Left renal cortex interstitium (tissue), 4 donors: Measurements from ENCODE around the gene RFLNA. TPM values are rescaled to one million over a fixed set of nuclear protein-coding genes. Genes with fewer than 3 reads are reported as not detected.
"Not testable (repeated sequence)": the region's sequence is repeated elsewhere in the genome, so short reads cannot be mapped to it uniquely, and the experiment has no call there.

Experiments used
- DNase-seq, 4 donors: peaks; one replicate each; pipeline ENCODE4 v3.0.0-alpha.2; 2013; ENCODE audit warnings: low read depth in 4 of 4, low spot score in 2 of 4, missing footprints in 1 of 4
- polyA plus RNA-seq, 4 donors: library from polyadenylated mRNA; unstranded; fragments of 120-200 nt; gene quantifications; one replicate each; pipeline ENCODE4 v1.2.1, GENCODE V29; 2013; ENCODE audit not compliant: insufficient read length in 4 of 4

The RFLNA gene
- polyA plus RNA-seq, 4 donors, result 6.4 to 10.8 (median 7.9) TPM

- DNase-seq, result no peak
These were observed 22.5 kb downstream of the RFLNA start for GRCh38 chr12:124317400-124317799.

- no peak for DNase-seq
These were observed 23.6 kb downstream of the RFLNA start for GRCh38 chr12:124318278-124319020.

- DNase-seq, result no peak
These were observed 24.6 kb downstream of the RFLNA start for GRCh38 chr12:124319368-124320050.

- no peak for DNase-seq
These were observed 26.2 kb downstream of the RFLNA start for GRCh38 chr12:124321040-124321481.

GRCh38 chr12:124321556-124322270 lies 26.8 kb downstream of the RFLNA start:
- DNase-seq, result no peak

- DNase-seq, result no peak
These were observed 27.5 kb downstream of the RFLNA start for GRCh38 chr12:124322271-124322998.

- DNase-seq, result not testable (repeated sequence)
These were observed 28.1 kb downstream of the RFLNA start for GRCh38 chr12:124322999-124323328.

- DNase-seq, result no peak
These were observed 29.1 kb downstream of the RFLNA start for GRCh38 chr12:124323771-124324530.

GRCh38 chr12:124324803-124325705 lies 30.2 kb downstream of the RFLNA start:
- no peak for DNase-seq

GRCh38 chr12:124326104-124326503 lies 31.2 kb downstream of the RFLNA start:
- DNase-seq, result no peak

- no peak for DNase-seq
These were observed 32.0 kb downstream of the RFLNA start for GRCh38 chr12:124326871-124327270.

- DNase-seq, result peak in 1 of 4 donors; percentile 32
These were observed 32.6 kb downstream of the RFLNA start for GRCh38 chr12:124327362-124328043.

GRCh38 chr12:124328116-124328515 lies 33.2 kb downstream of the RFLNA start:
- DNase-seq, result no peak

GRCh38 chr12:124328636-124329035 lies 33.7 kb downstream of the RFLNA start:
- DNase-seq, result no peak

GRCh38 chr12:124332058-124332672 lies 37.3 kb downstream of the RFLNA start:
- DNase-seq, result no peak

- DNase-seq, result no peak
These were observed 38.0 kb downstream of the RFLNA start for GRCh38 chr12:124332900-124333299.

GRCh38 chr12:124333724-124334123 lies 38.8 kb downstream of the RFLNA start:
- DNase-seq, result no peak

GRCh38 chr12:124334266-124334665 lies 39.4 kb downstream of the RFLNA start:
- DNase-seq, result no peak
